HEK293 (cell line): ENCODE results near the gene GNAT1.

Source experiments
- CTCF ChIA-PET: fragments of 350-600 bp; formaldehyde crosslinking; extraction: SDS; loops from one replicate; lab custom pipeline; 2021; ENCODE audit warnings: antibody characterized with exemption; lab: Yijun Ruan, JAX
- POLR2A ChIA-PET: fragments of 300-600 bp; formaldehyde crosslinking; extraction: SDS; loops from one replicate; lab custom pipeline; 2020; ENCODE audit warnings: antibody characterized with exemption, inconsistent platforms; lab: Yijun Ruan, JAX
- H3K27ac ChIP-seq: fragments of 200-500 bp; sonication (Bioruptor generic); 2 replicates; pipeline ENCODE4 v1.5.1; 2014; ENCODE audit warnings: low read depth, low read length, control low read depth, inconsistent platforms; ENCODE audit errors: extremely low read depth
- H3K36me3 ChIP-seq, 2 experiments: fragments of 200-500 bp in 1 of 2; sonication (Bioruptor generic) in 1 of 2; 1 replicate in 1 of 2; 2 replicates in 1 of 2; pipeline ENCODE4 v1.5.1; 2014 to 2017; ENCODE audit warnings: inconsistent platforms in 2 of 2, low read length in 2 of 2; ENCODE audit not compliant: control insufficient read depth in 2 of 2, insufficient read depth in 1 of 2
- H3K4me1 ChIP-seq: fragments of 200-500 bp; sonication (Bioruptor generic); 2 replicates; pipeline ENCODE4 v1.5.1; 2014; ENCODE audit warnings: mild to moderate bottlenecking, low read length, inconsistent platforms; ENCODE audit not compliant: control insufficient read depth, insufficient read depth
- H3K4me3 ChIP-seq: 2 replicates; pipeline ENCODE4 v1.5.1; 2011; ENCODE audit warnings: low read depth, mild to moderate bottlenecking, control low read depth, low read length, moderate library complexity
- H3K9me3 ChIP-seq: fragments of 200-500 bp; sonication (Bioruptor generic); 2 replicates; pipeline ENCODE4 v1.5.1; 2014; ENCODE audit warnings: low read depth, low read length, inconsistent platforms; ENCODE audit not compliant: control insufficient read depth, insufficient read depth
- BCL11B ChIP-seq: fragments of 450-650 bp; formaldehyde crosslinking; IDR thresholded peaks from 2 replicates; pipeline ENCODE4 v1.5.1; 2016; ENCODE audit warnings: low read depth, missing biosample characterization, missing genetic modification characterization
- GFI1B ChIP-seq: fragments of 450-650 bp; formaldehyde crosslinking; IDR thresholded peaks from 2 replicates; pipeline ENCODE4 v1.5.1; 2016; ENCODE audit warnings: missing biosample characterization, missing genetic modification characterization
- GLI2 ChIP-seq: fragments of 450-650 bp; formaldehyde crosslinking; IDR thresholded peaks from 2 replicates; pipeline ENCODE4; 2017; ENCODE audit warnings: missing biosample characterization, missing genetic modification characterization, low read depth, borderline replicate concordance
- MEIS1 ChIP-seq: sonication (generic); formaldehyde crosslinking; IDR thresholded peaks from 2 replicates; pipeline ENCODE4 v1.8.1; 2022; ENCODE audit warnings: missing genetic modification reagents, mild to moderate bottlenecking, borderline replicate concordance
- MZF1 ChIP-seq: fragments of 450-650 bp; formaldehyde crosslinking; IDR thresholded peaks from 2 replicates; pipeline ENCODE4 v1.5.1; 2017; ENCODE audit warnings: missing biosample characterization, missing genetic modification characterization, borderline replicate concordance
- TRIM28 ChIP-seq: IDR thresholded peaks from 2 replicates; pipeline ENCODE4 v1.6.1; 2011; ENCODE audit warnings: low read length, control low read depth, borderline replicate concordance
- ZFP3 ChIP-seq: fragments of 450-650 bp; formaldehyde crosslinking; IDR thresholded peaks from 2 replicates; pipeline ENCODE4 v1.5.1; 2016; ENCODE audit warnings: low read depth, missing biosample characterization, missing genetic modification characterization
- ZFP37 ChIP-seq: fragments of 450-650 bp; formaldehyde crosslinking; IDR thresholded peaks from 2 replicates; pipeline ENCODE4 v1.5.1; 2016; ENCODE audit warnings: missing biosample characterization, missing genetic modification characterization
- ZFP69B ChIP-seq: fragments of 450-650 bp; formaldehyde crosslinking; IDR thresholded peaks from 2 replicates; pipeline ENCODE4 v1.5.1; 2016; ENCODE audit warnings: missing biosample characterization, missing genetic modification characterization
- ZNF121 ChIP-seq: fragments of 450-650 bp; formaldehyde crosslinking; IDR thresholded peaks from 2 replicates; pipeline ENCODE4 v1.5.1; 2016; ENCODE audit warnings: missing biosample characterization, missing genetic modification characterization
- ZNF248 ChIP-seq: fragments of 450-650 bp; formaldehyde crosslinking; IDR thresholded peaks from 2 replicates; pipeline ENCODE4 v1.5.1; 2017; ENCODE audit warnings: missing biosample characterization, missing genetic modification characterization
- ZNF302 ChIP-seq: fragments of 450-650 bp; formaldehyde crosslinking; IDR thresholded peaks from 2 replicates; pipeline ENCODE4 v1.5.1; 2016; ENCODE audit warnings: missing biosample characterization, missing genetic modification characterization, low read depth
- ZNF404 ChIP-seq: fragments of 450-650 bp; formaldehyde crosslinking; IDR thresholded peaks from 2 replicates; pipeline ENCODE4 v1.5.1; 2017; ENCODE audit warnings: missing biosample characterization, missing genetic modification characterization
- ZNF473 ChIP-seq: fragments of 450-650 bp; formaldehyde crosslinking; IDR thresholded peaks from 2 replicates; pipeline ENCODE4 v1.5.1; 2017; ENCODE audit warnings: missing biosample characterization, missing genetic modification characterization
- ZNF48 ChIP-seq: fragments of 450-650 bp; formaldehyde crosslinking; IDR thresholded peaks from 2 replicates; pipeline ENCODE4 v1.5.1; 2016; ENCODE audit warnings: missing biosample characterization, missing genetic modification characterization
- ZNF521 ChIP-seq: fragments of 450-650 bp; formaldehyde crosslinking; IDR thresholded peaks from 2 replicates; pipeline ENCODE4 v1.5.1; 2017; ENCODE audit warnings: missing biosample characterization, mild to moderate bottlenecking, missing genetic modification characterization
- ZNF549 ChIP-seq: fragments of 450-650 bp; IDR thresholded peaks from 2 replicates; pipeline ENCODE4 v1.5.1; 2018; ENCODE audit warnings: missing biosample characterization, missing genetic modification characterization, mild to moderate bottlenecking, inconsistent platforms, moderate library complexity
- ZNF621 ChIP-seq: fragments of 450-650 bp; formaldehyde crosslinking; IDR thresholded peaks from 2 replicates; pipeline ENCODE4 v1.5.1; 2017; ENCODE audit warnings: missing biosample characterization, missing genetic modification characterization
- ZNF623 ChIP-seq: fragments of 450-650 bp; formaldehyde crosslinking; IDR thresholded peaks from 2 replicates; pipeline ENCODE4 v1.5.1; 2016; ENCODE audit warnings: missing biosample characterization, missing genetic modification characterization
- ZNF677 ChIP-seq: fragments of 450-650 bp; IDR thresholded peaks from 2 replicates; pipeline ENCODE4 v1.5.0; 2018; ENCODE audit warnings: missing biosample characterization, mild to moderate bottlenecking, missing genetic modification characterization, moderate library complexity
- ZNF76 ChIP-seq: fragments of 450-650 bp; formaldehyde crosslinking; IDR thresholded peaks from 2 replicates; pipeline ENCODE4; 2016; ENCODE audit warnings: low read depth, missing biosample characterization, missing genetic modification characterization, borderline replicate concordance
- TF ChIP-seq, protein P1 (sequence below): fragments of 450-650 bp; IDR thresholded peaks from 2 replicates; pipeline ENCODE4 v1.5.1; 2018; ENCODE audit warnings: missing biosample characterization, mild to moderate bottlenecking, missing genetic modification characterization
- TF ChIP-seq, protein P2 (sequence below): fragments of 450-650 bp; formaldehyde crosslinking; IDR thresholded peaks from 2 replicates; pipeline ENCODE4 v1.5.1; 2017; ENCODE audit warnings: missing biosample characterization, missing genetic modification characterization
- TF ChIP-seq, protein P3 (sequence below): fragments of 450-650 bp; formaldehyde crosslinking; IDR thresholded peaks from 2 replicates; pipeline ENCODE4 v1.5.1; 2016; ENCODE audit warnings: missing biosample characterization, missing genetic modification characterization
- TF ChIP-seq, protein P4 (sequence below): fragments of 450-650 bp; formaldehyde crosslinking; IDR thresholded peaks from 2 replicates; pipeline ENCODE4 v1.5.1; 2016; ENCODE audit warnings: missing biosample characterization, missing genetic modification characterization
- TF ChIP-seq, protein P5 (sequence below): fragments of 450-650 bp; formaldehyde crosslinking; IDR thresholded peaks from 2 replicates; pipeline ENCODE4 v1.5.0; 2017; ENCODE audit warnings: missing biosample characterization, missing genetic modification characterization, borderline replicate concordance

The GNAT1 gene

DNA sequence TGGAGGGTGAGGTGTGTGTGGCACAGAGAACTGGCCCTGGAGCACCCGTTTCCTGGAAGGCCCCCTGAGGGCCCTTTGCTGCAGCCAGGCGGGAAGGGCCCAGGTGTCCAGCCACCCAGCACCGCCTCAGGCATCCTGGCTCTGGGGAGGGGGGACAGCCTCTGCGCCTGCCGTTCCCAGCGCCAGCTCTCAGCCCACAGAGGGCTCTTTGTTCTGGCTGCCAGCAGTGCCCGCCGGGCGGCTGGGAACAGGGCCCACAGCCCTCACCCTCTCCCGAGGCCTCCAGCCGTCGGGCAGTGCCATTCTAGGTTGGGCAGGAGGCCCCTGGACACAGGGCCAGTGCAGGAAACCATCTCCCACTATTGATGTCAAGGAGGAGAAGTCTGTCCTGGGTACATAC is 22.0 kb downstream of the GNAT1 start (continued):
- no peak for TF ChIP-seq ZNF621 (tag by site-specific recombination)
- TF ChIP-seq GLI2, result no peak

DNA sequence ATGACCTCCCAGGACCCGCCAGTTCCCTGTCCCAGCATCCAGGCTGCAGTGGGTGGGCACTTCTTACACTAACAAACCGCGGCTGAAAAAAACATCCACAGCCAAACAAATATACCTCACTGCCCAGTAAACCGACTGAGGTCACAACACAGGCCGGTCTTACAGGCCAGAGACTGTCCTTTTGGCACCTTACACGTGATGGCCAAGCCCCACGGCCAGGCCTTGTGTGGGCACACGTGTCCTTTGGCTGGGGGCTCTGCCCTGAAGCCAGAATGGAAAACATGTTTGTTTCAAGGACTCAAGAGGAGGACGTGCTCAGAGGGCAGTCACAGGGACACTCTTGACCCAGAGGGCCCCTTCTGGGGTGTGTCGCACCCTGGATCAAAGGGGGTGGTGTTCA is 23.4 kb downstream of the GNAT1 start:
- H3K36me3 ChIP-seq, result peaks cover 0 to 5% of the 10 kb centered on the region in 2 experiments; a peak in 1 of 3 replicates
- H3K4me1 ChIP-seq, result no peaks in the 10 kb centered on the region
- TF ChIP-seq GFI1B (tag by site-specific recombination) (no peak), ZNF473 (tag by site-specific recombination) (no peak), ZNF48 (no peak), MEIS1 (CRISPR knock-in tag) (no peak), ZNF248 (tag by site-specific recombination) (no peak), ZNF521 (tag by site-specific recombination) (no peak), ZNF121 (tag by site-specific recombination) (no peak), TRIM28 (no peak)
- TF ChIP-seq, protein P1, sequence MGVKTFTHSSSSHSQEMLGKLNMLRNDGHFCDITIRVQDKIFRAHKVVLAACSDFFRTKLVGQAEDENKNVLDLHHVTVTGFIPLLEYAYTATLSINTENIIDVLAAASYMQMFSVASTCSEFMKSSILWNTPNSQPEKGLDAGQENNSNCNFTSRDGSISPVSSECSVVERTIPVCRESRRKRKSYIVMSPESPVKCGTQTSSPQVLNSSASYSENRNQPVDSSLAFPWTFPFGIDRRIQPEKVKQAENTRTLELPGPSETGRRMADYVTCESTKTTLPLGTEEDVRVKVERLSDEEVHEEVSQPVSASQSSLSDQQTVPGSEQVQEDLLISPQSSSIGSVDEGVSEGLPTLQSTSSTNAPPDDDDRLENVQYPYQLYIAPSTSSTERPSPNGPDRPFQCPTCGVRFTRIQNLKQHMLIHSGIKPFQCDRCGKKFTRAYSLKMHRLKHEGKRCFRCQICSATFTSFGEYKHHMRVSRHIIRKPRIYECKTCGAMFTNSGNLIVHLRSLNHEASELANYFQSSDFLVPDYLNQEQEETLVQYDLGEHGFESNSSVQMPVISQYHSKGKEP (tag by site-specific recombination), result no peak
- H3K9me3 ChIP-seq, result no peaks in the 10 kb centered on the region
- ChIA-PET CTCF (interaction anchor here (0.7 to 17.6 kb wide), 2 partner anchors 11 to 22 kb away, joined by 3 to 237 read pairs; partner anchors contain the start of gene GNAT1), POLR2A (no interaction called here)
- H3K4me3 ChIP-seq, result no peak overlapping the region
- no peak overlapping the region for H3K27ac ChIP-seq

DNA sequence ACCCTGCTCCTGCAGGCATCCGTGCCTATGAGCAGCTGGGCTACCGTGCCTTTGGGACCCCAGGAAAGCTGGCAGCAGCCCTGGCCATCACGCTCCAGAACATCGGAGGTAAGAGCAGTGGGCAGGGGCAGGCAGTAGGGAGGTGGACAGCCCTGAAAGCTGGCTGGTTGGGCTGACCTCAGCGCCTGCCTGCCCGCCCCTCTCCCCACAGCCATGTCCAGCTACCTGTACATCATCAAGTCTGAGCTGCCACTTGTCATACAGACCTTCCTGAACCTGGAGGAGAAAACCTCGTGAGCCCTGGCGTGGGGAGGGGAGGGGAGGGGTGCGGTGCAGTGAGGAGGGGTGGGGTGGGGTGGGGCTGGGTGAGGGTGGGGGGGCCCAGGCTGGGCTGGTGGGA is 24.1 kb downstream of the GNAT1 start:
- no peaks in the 10 kb centered on the region for H3K4me1 ChIP-seq
- H3K4me3 ChIP-seq, result no peak overlapping the region
- H3K27ac ChIP-seq, result no peak overlapping the region
- TF ChIP-seq ZNF677 (tag by site-specific recombination), result no peak
- TF ChIP-seq, protein P2, sequence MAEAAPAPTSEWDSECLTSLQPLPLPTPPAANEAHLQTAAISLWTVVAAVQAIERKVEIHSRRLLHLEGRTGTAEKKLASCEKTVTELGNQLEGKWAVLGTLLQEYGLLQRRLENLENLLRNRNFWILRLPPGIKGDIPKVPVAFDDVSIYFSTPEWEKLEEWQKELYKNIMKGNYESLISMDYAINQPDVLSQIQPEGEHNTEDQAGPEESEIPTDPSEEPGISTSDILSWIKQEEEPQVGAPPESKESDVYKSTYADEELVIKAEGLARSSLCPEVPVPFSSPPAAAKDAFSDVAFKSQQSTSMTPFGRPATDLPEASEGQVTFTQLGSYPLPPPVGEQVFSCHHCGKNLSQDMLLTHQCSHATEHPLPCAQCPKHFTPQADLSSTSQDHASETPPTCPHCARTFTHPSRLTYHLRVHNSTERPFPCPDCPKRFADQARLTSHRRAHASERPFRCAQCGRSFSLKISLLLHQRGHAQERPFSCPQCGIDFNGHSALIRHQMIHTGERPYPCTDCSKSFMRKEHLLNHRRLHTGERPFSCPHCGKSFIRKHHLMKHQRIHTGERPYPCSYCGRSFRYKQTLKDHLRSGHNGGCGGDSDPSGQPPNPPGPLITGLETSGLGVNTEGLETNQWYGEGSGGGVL (tag by site-specific recombination), result no peak
- no peak for TF ChIP-seq ZNF404
- no peak for TF ChIP-seq ZNF76 (tag by site-specific recombination)
- TF ChIP-seq ZFP3 (tag by site-specific recombination), result no peak
- TF ChIP-seq, protein P3, sequence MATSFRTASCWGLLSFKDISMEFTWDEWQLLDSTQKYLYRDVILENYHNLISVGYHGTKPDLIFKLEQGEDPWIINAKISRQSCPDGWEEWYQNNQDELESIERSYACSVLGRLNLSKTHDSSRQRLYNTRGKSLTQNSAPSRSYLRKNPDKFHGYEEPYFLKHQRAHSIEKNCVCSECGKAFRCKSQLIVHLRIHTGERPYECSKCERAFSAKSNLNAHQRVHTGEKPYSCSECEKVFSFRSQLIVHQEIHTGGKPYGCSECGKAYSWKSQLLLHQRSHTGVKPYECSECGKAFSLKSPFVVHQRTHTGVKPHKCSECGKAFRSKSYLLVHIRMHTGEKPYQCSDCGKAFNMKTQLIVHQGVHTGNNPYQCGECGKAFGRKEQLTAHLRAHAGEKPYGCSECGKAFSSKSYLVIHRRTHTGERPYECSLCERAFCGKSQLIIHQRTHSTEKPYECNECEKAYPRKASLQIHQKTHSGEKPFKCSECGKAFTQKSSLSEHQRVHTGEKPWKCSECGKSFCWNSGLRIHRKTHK (tag by site-specific recombination), result no peak
- TF ChIP-seq ZNF623, result no peak
- TF ChIP-seq, protein P4, sequence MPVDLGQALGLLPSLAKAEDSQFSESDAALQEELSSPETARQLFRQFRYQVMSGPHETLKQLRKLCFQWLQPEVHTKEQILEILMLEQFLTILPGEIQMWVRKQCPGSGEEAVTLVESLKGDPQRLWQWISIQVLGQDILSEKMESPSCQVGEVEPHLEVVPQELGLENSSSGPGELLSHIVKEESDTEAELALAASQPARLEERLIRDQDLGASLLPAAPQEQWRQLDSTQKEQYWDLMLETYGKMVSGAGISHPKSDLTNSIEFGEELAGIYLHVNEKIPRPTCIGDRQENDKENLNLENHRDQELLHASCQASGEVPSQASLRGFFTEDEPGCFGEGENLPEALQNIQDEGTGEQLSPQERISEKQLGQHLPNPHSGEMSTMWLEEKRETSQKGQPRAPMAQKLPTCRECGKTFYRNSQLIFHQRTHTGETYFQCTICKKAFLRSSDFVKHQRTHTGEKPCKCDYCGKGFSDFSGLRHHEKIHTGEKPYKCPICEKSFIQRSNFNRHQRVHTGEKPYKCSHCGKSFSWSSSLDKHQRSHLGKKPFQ (tag by site-specific recombination), result no peak
- TF ChIP-seq ZNF549 (tag by site-specific recombination), result no peak
- no peak for TF ChIP-seq BCL11B (tag by site-specific recombination)
- no peak for TF ChIP-seq MZF1 (tag by site-specific recombination)
- TF ChIP-seq ZNF302 (tag by site-specific recombination), result no peak
- no peak for TF ChIP-seq GFI1B (tag by site-specific recombination)
- TF ChIP-seq ZFP69B (tag by site-specific recombination), result no peak
- TF ChIP-seq, protein P5, sequence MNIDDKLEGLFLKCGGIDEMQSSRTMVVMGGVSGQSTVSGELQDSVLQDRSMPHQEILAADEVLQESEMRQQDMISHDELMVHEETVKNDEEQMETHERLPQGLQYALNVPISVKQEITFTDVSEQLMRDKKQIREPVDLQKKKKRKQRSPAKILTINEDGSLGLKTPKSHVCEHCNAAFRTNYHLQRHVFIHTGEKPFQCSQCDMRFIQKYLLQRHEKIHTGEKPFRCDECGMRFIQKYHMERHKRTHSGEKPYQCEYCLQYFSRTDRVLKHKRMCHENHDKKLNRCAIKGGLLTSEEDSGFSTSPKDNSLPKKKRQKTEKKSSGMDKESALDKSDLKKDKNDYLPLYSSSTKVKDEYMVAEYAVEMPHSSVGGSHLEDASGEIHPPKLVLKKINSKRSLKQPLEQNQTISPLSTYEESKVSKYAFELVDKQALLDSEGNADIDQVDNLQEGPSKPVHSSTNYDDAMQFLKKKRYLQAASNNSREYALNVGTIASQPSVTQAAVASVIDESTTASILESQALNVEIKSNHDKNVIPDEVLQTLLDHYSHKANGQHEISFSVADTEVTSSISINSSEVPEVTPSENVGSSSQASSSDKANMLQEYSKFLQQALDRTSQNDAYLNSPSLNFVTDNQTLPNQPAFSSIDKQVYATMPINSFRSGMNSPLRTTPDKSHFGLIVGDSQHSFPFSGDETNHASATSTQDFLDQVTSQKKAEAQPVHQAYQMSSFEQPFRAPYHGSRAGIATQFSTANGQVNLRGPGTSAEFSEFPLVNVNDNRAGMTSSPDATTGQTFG (tag by site-specific recombination), result no peak
- TF ChIP-seq ZFP37 (tag by site-specific recombination), result no peak
- no peaks in the 10 kb centered on the region for H3K9me3 ChIP-seq
- peaks cover 0 to 5% of the 10 kb centered on the region in 2 experiments; a peak in 1 of 3 replicates for H3K36me3 ChIP-seq
- CTCF ChIA-PET, result interaction anchor here (0.7 to 17.6 kb wide), 2 partner anchors 10 to 22 kb away, joined by 3 to 237 read pairs; partner anchors contain the start of gene GNAT1
- POLR2A ChIA-PET, result interaction anchor here (0.8 kb wide), 1 partner anchor 49 kb away, joined by 4 read pairs; no protein-coding TSS in a partner anchor
